ENCODE results near the gene KRT17. TPM values are rescaled to one million over a fixed set of nuclear protein-coding genes. Genes with fewer than 3 reads are reported as not detected.

The KRT17 gene
- total RNA-seq, 2 donors from 2014 or later: 4.4 to 5.9 TPM

DNA sequence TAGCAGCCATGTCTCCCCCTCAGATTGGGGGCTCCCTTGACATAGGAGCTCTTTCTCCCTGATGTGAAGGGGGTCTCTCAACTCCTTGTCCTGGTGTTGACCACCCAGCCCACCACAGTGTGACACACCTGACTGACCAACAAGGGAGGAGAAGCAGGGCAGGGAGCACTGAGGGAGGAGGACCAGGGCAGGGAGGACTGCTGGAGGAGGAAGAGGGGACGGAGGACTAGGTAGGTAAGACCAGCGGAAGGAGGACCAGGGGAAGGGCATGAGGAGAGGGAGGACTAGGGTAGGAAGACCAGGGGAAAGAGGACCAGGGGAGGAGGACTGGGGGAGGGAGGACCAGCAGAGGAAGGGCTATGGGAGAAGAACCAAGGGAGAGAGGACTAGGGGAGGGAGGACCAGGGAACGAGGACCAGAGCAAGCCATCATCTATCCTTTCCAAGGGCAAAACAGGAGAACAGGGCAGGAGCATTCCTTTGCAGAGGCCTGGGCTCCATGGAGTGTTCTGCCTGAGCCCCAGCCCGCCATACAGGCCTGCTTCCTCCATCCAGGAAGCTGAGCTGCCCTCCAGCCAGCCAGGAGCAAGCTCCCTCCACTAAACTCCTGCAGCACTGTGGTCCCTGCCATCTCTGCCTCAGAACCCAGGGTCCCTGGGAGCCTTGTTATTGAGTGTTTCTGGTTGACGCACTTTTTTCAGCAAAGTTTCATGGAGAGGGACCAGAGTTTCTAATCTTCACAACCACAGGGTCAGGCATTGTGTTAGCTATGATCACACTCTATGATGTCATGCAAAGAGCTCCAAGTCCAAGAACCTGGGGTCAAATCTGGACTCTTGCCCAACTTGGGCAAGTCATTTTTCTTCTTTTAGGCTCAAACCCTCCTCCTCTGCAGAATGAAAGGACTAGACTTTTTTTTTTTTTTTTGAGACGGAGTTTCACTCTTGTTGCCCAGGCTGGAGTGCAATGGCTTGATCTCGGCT is 15.4 kb upstream of the KRT17 start:
- no peaks in the 10 kb centered on the region for H3K27me3 ChIP-seq
- intact Hi-C loops (cut with DNase I): no loop called here
- no peaks in the 10 kb centered on the region for H3K36me3 ChIP-seq (replicated peaks in 1 of 2; ENCODE audit: insufficient read depth in 1 of 2, low read depth in 2 of 2)
- 82 to 86% methylated on average over 7 of the region's 7 CpGs for WGBS, 2 donors
- H3K9me3 ChIP-seq: no peaks in the 10 kb centered on the region
- H3K4me1 ChIP-seq: peaks cover 10% of the 10 kb centered on the region
- no peak overlapping the region for H3K27ac ChIP-seq
- no peak for ATAC-seq
- no peak for DNase-seq
- TF ChIP-seq POLR2A (IDR thresholded peaks at IDR 0.05): no peak
- TF ChIP-seq, protein P1, sequence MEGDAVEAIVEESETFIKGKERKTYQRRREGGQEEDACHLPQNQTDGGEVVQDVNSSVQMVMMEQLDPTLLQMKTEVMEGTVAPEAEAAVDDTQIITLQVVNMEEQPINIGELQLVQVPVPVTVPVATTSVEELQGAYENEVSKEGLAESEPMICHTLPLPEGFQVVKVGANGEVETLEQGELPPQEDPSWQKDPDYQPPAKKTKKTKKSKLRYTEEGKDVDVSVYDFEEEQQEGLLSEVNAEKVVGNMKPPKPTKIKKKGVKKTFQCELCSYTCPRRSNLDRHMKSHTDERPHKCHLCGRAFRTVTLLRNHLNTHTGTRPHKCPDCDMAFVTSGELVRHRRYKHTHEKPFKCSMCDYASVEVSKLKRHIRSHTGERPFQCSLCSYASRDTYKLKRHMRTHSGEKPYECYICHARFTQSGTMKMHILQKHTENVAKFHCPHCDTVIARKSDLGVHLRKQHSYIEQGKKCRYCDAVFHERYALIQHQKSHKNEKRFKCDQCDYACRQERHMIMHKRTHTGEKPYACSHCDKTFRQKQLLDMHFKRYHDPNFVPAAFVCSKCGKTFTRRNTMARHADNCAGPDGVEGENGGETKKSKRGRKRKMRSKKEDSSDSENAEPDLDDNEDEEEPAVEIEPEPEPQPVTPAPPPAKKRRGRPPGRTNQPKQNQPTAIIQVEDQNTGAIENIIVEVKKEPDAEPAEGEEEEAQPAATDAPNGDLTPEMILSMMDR (IDR thresholded peaks at IDR 0.05): no peak
- no peak overlapping the region for H3K4me3 ChIP-seq

DNA sequence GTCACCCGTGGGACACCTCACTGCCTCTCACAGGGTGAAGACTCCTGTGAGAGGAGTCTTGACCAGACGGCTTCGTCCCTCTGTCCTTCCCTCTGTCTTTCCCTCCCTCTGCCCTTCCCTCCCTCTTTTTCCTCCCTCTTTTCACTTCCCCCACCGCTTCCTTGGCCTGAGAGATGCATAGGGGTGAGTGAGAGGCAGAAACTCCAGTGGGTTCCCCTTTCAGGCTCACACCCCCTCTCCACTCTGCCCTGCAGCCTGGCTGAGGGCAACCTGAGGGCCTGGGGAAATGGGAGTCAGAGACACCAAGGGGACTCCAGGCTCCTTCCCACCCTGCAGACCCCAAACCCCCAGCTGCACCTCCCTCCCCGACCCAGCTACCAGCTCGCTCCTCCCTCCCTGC is 14.6 kb upstream of the KRT17 start:
- peaks cover 14% of the 10 kb centered on the region for H3K4me1 ChIP-seq
- DNase-seq (no peak), ATAC-seq (no peak)
- WGBS, 2 donors: 81 to 92% methylated on average over 6 of the region's 6 CpGs
- no peaks in the 10 kb centered on the region for H3K9me3 ChIP-seq
- H3K27me3 ChIP-seq: no peaks in the 10 kb centered on the region
- no peak overlapping the region for H3K27ac ChIP-seq
- no peaks in the 10 kb centered on the region for H3K36me3 ChIP-seq (replicated peaks in 1 of 2; ENCODE audit: insufficient read depth in 1 of 2, low read depth in 2 of 2)
- no peak overlapping the region for H3K4me3 ChIP-seq
- TF ChIP-seq, protein P1 (IDR thresholded peaks at IDR 0.05): no peak
- TF ChIP-seq POLR2A (IDR thresholded peaks at IDR 0.05): no peak
- intact Hi-C loops (cut with DNase I): no loop called here

DNA sequence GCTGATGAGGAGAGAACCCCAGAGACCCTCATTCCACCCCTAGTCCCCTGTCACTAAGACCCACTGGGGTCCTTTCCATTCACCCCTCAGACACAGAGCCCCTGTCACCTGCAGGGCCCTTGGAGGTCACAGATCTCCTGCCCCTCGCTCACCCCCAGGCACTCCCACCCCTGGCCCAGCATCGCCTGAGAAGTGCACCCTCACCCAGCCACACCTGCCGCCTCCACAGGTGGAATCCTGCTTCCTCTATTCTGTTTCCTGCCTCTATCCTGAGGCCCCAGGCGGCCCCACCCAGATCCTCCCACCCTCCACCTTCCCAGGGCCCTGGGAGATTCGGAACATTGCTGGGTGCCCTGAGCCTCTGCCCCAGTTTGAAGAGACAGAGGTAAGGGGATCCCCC is 13.8 kb upstream of the KRT17 start:
- Histone ChIP-seq H3K9me3 (no peaks in the 10 kb centered on the region), H3K27me3 (no peaks in the 10 kb centered on the region), H3K4me1 (peaks cover 14% of the 10 kb centered on the region), H3K4me3 (no peak overlapping the region), H3K27ac (no peak overlapping the region), H3K36me3 (replicated peaks in 1 of 2; ENCODE audit: insufficient read depth in 1 of 2, low read depth in 2 of 2) (no peaks in the 10 kb centered on the region)
- no peak for DNase-seq
- 84 to 96% methylated on average over 4 to 5 of the region's 5 CpGs for WGBS, 2 donors
- TF ChIP-seq, protein P1 (IDR thresholded peaks at IDR 0.05): no peak
- TF ChIP-seq POLR2A (IDR thresholded peaks at IDR 0.05): no peak
- ATAC-seq: no peak
- intact Hi-C loops (cut with DNase I): no loop called here

DNA sequence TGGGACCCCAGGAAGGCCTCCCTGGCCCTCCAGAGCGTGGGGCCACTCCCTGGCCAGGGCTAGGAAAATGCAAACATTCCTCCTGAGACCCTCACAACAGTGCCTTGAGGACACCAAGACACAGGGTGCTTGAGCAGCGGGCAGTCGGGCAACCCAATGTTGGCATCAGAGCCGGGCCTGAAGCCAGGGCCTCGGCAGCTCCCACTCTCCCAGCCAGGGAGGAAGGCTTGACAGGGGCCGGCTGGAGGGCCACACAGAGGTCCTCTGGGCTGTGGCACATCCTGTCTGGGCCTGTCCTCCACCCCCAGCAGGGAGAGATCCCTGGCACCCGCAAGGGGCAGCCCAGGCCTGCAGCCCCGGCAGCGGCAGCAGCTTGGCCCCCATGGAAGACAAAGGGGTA is 12.3 kb upstream of the KRT17 start:
- ATAC-seq (no peak), DNase-seq (no peak)
- Histone ChIP-seq H3K4me3 (no peak overlapping the region), H3K27me3 (no peaks in the 10 kb centered on the region), H3K4me1 (peaks cover 14% of the 10 kb centered on the region), H3K27ac (no peak overlapping the region), H3K36me3 (replicated peaks in 1 of 2; ENCODE audit: insufficient read depth in 1 of 2, low read depth in 2 of 2) (no peaks in the 10 kb centered on the region), H3K9me3 (no peaks in the 10 kb centered on the region)
- intact Hi-C loops (cut with DNase I): no loop called here
- 91 to 97% methylated on average over 5 to 7 of the region's 9 CpGs for WGBS, 2 donors
- TF ChIP-seq, protein P1 (IDR thresholded peaks at IDR 0.05): no peak
- no peak for TF ChIP-seq POLR2A (IDR thresholded peaks at IDR 0.05)
